Measurements from ENCODE around the gene SLITRK6.

The SLITRK6 gene

GRCh38 chr13:85823832-85824231 lies 24.6 kb upstream of the SLITRK6 start:
- H3K36me3 ChIP-seq (ENCODE audit: control insufficient read depth in 2 of 2, insufficient read depth in 1 of 2, low read length in 2 of 2): no peaks in the 10 kb centered on the region
- H3K4me1 ChIP-seq (ENCODE audit: control insufficient read depth, insufficient read depth, low read length): no peaks in the 10 kb centered on the region
- no peak overlapping the region for H3K4me3 ChIP-seq (ENCODE audit: low read depth, low read length)
- H3K9me3 ChIP-seq (ENCODE audit: control insufficient read depth, insufficient read depth, low read depth, low read length): no peaks in the 10 kb centered on the region
- TF ChIP-seq IKZF3 (tag by site-specific recombination; IDR thresholded peaks at IDR 0.05) (no peak), ZNF146 (tag by site-specific recombination; IDR thresholded peaks at IDR 0.05) (no peak), BCL11A (tag by site-specific recombination; IDR thresholded peaks at IDR 0.05; ENCODE audit: low read depth) (no peak), ZNF133 (tag by site-specific recombination; IDR thresholded peaks at IDR 0.05) (no peak), ZNF624 (tag by site-specific recombination; IDR thresholded peaks at IDR 0.05) (no peak), ZNF777 (tag by site-specific recombination; IDR thresholded peaks at IDR 0.05; ENCODE audit: borderline replicate concordance) (no peak), ZBTB26 (tag by site-specific recombination; optimal IDR thresholded peaks at IDR 0.05) (no peak)
- H3K27ac ChIP-seq (ENCODE audit: extremely low read depth, low read depth, low read length): no peak overlapping the region
- POLR2A ChIA-PET: no interaction called here
- CTCF ChIA-PET: no interaction called here

GRCh38 chr13:85819513-85819912 lies 20.3 kb upstream of the SLITRK6 start:
- no peaks in the 10 kb centered on the region for H3K9me3 ChIP-seq (ENCODE audit: control insufficient read depth, insufficient read depth, low read depth, low read length)
- TF ChIP-seq ZNF311 (tag by site-specific recombination; IDR thresholded peaks at IDR 0.05; ENCODE audit: borderline replicate concordance) (no peak), ZBTB7A (tag by site-specific recombination; IDR thresholded peaks at IDR 0.05; ENCODE audit: low read depth) (no peak), GLI2 (tag by site-specific recombination; IDR thresholded peaks at IDR 0.05; ENCODE audit: borderline replicate concordance, low read depth) (no peak), ZNF23 (tag by site-specific recombination; IDR thresholded peaks at IDR 0.05; ENCODE audit: borderline replicate concordance) (no peak), ZNF324 (tag by site-specific recombination; IDR thresholded peaks at IDR 0.05) (no peak), ZSCAN4 (tag by site-specific recombination; IDR thresholded peaks at IDR 0.05) (no peak), ZBTB49 (tag by site-specific recombination; IDR thresholded peaks at IDR 0.05; ENCODE audit: low read depth) (no peak), ZNF423 (tag by site-specific recombination; IDR thresholded peaks at IDR 0.05) (no peak), MEIS1 (CRISPR knock-in tag; IDR thresholded peaks at IDR 0.05; ENCODE audit: borderline replicate concordance) (no peak), ZNF280D (tag by site-specific recombination; IDR thresholded peaks at IDR 0.05) (no peak), ATF2 (tag by site-specific recombination; IDR thresholded peaks at IDR 0.05; ENCODE audit: low read depth) (no peak), ZXDB (tag by site-specific recombination; IDR thresholded peaks at IDR 0.05) (no peak), ZNF266 (tag by site-specific recombination; IDR thresholded peaks at IDR 0.05; ENCODE audit: low read depth) (no peak), HOXD13 (CRISPR knock-in tag; IDR thresholded peaks at IDR 0.05; ENCODE audit: borderline replicate concordance) (no peak), ZBTB10 (tag by site-specific recombination; IDR thresholded peaks at IDR 0.05) (no peak)
- CTCF ChIA-PET: interaction anchor here (0.6 to 0.7 kb wide), 2 partner anchors 9 to 894 kb away, joined by 3 read pairs; no protein-coding TSS in a partner anchor
- no peak overlapping the region for H3K27ac ChIP-seq (ENCODE audit: extremely low read depth, low read depth, low read length)
- no peaks in the 10 kb centered on the region for H3K4me1 ChIP-seq (ENCODE audit: control insufficient read depth, insufficient read depth, low read length)
- POLR2A ChIA-PET: no interaction called here
- no peaks in the 10 kb centered on the region for H3K36me3 ChIP-seq (ENCODE audit: control insufficient read depth in 2 of 2, insufficient read depth in 1 of 2, low read length in 2 of 2)
- H3K4me3 ChIP-seq (ENCODE audit: low read depth, low read length): no peak overlapping the region

Measured in HEK293 (cell line).